ENCODE results near the gene E2F4. TPM values are rescaled to one million over a fixed set of nuclear protein-coding genes. Genes with fewer than 3 reads are reported as not detected.
A peak's percentile ranks its signal among the peaks of the same experiment; 100 is the strongest.

The E2F4 gene
- total and polyA plus RNA-seq, 9 of the 15 experiments (the other 6 are each of a cell fraction or from before 2014, with no cell fraction given) = 9.7 to 139 (median 106) TPM

GRCh38 chr16:67170168-67170948 is 21.6 kb upstream of the E2F4 start, which contains the start of gene NOL3 (continued):
- TF ChIP-seq MGA (IDR thresholded peaks at IDR 0.05) = 0 out of 2 replicates have a peak, but pooled peaks have one; percentile 37
- peak; percentile 58; the same call in 1 of the 2 replicates for TF ChIP-seq ZNF740 (CRISPR knock-in tag; IDR thresholded peaks at IDR 0.05)
- TF ChIP-seq ZNF740 (tag; IDR thresholded peaks at IDR 0.05) = peak in 1 of 2 experiments; percentile 71; a peak in 1 of 4 replicates
- TF ChIP-seq VEZF1 (CRISPR knock-in tag; IDR thresholded peaks at IDR 0.05) = peak; percentile 97
- 0 out of 2 replicates have a peak, but pooled peaks have one; percentile 24 for TF ChIP-seq CBX5 (IDR thresholded peaks at IDR 0.05; ENCODE audit: borderline replicate concordance, low read depth)
- 0 out of 2 replicates have a peak, but pooled peaks have one; percentile 8 for TF ChIP-seq ETV5 (CRISPR knock-in tag; IDR thresholded peaks at IDR 0.05; ENCODE audit: low read depth)
- TF ChIP-seq PBX2 (CRISPR knock-in tag; IDR thresholded peaks at IDR 0.05; ENCODE audit: low read depth) = no peak
- 0 out of 2 replicates have a peak, but pooled peaks have one; percentile 29 for TF ChIP-seq PBX2 (tag; conservative IDR thresholded peaks at IDR 0.05; ENCODE audit: low read depth)
